BJ (cell line): Measurements from ENCODE around the gene FAM236C. TPM values are rescaled to one million over a fixed set of nuclear protein-coding genes. Genes with fewer than 3 reads are reported as not detected.
"Not testable (repeated sequence)": the region's sequence is repeated elsewhere in the genome, so short reads cannot be mapped to it uniquely, and the experiment has no call there.

Experiments
- CTCF ChIA-PET: fragments of 350-600 bp; formaldehyde crosslinking; extraction: SDS; loops from one replicate; lab custom pipeline; 2021; ENCODE audit warnings: antibody characterized with exemption, inconsistent platforms; lab: Yijun Ruan, JAX
- POLR2A ChIA-PET: fragments of 300-600 bp; sonication (Branson Sonifier 250); formaldehyde crosslinking; extraction: SDS; loops from one replicate; lab custom pipeline; 2021; ENCODE audit warnings: antibody characterized with exemption; lab: Charles Lee
- DNase-seq: peaks from one replicate; pipeline ENCODE4 v3.0.0-alpha.2; 2011; ENCODE audit warnings: low read depth
- H3K27me3 ChIP-seq: 2 replicates; pipeline ENCODE4 v1.6.0; 2011; ENCODE audit warnings: low read length; ENCODE audit not compliant: control insufficient read depth, insufficient read depth
- H3K36me3 ChIP-seq: 2 replicates; pipeline ENCODE4 v1.5.1; 2011; ENCODE audit warnings: low read length; ENCODE audit not compliant: control insufficient read depth, insufficient read depth
- H3K4me3 ChIP-seq: 2 replicates; pipeline ENCODE4 v1.5.1; 2011; ENCODE audit warnings: low read depth, mild to moderate bottlenecking, control low read depth, low read length
- polyA minus RNA-seq: library from RNA; depleted of rRNA, polyadenylated mRNA; stranded (reverse); fragments of >200 nt; gene quantifications from 2 replicates; pipeline ENCODE4 v1.2.3, GENCODE V29; 2011; rRNA and poly(A)+ RNA removed
- polyA plus RNA-seq: library from polyadenylated mRNA; depleted of rRNA; stranded (reverse); fragments of >200 nt; gene quantifications from 2 replicates; pipeline ENCODE4 v1.2.3, GENCODE V29; 2011; rRNA removed

FAM236C gene
- polyA plus RNA-seq, result not detected in 2 replicates
- not detected in 2 replicates for polyA minus RNA-seq

DNA sequence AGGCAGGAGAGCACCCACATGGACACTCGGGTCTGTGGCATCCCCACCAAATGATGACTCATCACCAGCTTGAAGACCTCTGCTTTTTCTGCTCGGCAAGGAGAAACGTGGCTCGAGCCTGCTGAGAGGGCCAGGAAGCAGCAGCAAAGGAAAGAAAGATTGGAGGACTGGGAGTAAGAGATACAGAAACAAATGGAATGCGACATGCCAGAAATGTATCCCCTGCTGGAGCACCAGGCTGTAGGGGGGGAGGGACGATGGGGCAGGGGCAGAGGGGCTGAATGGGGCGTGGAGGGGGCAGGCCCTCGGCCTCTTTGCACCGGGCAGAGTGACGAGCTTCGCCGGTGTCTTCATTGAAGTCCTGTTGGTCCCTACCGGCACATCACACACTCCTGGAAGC lies at the start of gene FAM236C:
TSS of gene FAM236C (plus strand) at position 301 of the 400 bp plus-strand sequence. CDS start 100 bp downstream, outside the sequence.
- DNase-seq, H3K4me3 ChIP-seq, H3K36me3 ChIP-seq, POLR2A ChIA-PET, H3K27me3 ChIP-seq, CTCF ChIA-PET: not testable (repeated sequence)

GRCh38 chrX:72882898-72883297 lies 29.5 kb upstream of the FAM236C start:
- DNase-seq, POLR2A ChIA-PET: not testable (repeated sequence)

GRCh38 chrX:72889740-72890139 lies 22.7 kb upstream of the FAM236C start:
- POLR2A ChIA-PET, H3K27me3 ChIP-seq, CTCF ChIA-PET, DNase-seq, H3K36me3 ChIP-seq, H3K4me3 ChIP-seq: not testable (repeated sequence)

More at GRCh38 chrX:72882898-72883297, 29.5 kb upstream of the FAM236C start:
- H3K4me3 ChIP-seq, H3K27me3 ChIP-seq, H3K36me3 ChIP-seq, CTCF ChIA-PET: not testable (repeated sequence)

GRCh38 chrX:72916096-72916495 lies 3.7 kb downstream of the FAM236C start:
- H3K27me3 ChIP-seq, H3K4me3 ChIP-seq, DNase-seq, CTCF ChIA-PET, POLR2A ChIA-PET, H3K36me3 ChIP-seq: not testable (repeated sequence)

DNA sequence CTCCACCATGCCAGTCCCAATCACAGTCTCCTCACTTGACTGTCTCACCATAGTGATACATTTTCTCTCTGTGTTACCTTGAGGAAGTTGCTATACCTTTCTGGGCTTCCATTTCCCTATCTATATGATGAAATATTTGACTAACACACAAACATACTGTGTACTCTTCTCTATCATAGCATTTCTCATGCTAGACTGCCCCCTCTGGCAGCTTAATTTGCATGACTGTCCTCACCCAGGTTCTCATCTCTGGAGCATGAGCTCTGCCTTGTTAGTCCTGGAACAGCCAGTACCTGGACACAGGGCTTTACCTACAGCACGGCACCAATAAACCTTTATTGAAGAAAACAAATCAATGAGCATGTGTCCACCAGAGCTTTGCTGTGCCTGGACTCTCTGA lies 19.9 kb downstream of the FAM236C start:
- DNase-seq, H3K4me3 ChIP-seq, H3K36me3 ChIP-seq, CTCF ChIA-PET, H3K27me3 ChIP-seq, POLR2A ChIA-PET: not testable (repeated sequence)

- H3K4me3 ChIP-seq, H3K36me3 ChIP-seq, H3K27me3 ChIP-seq, DNase-seq, CTCF ChIA-PET, POLR2A ChIA-PET: not testable (repeated sequence)
Measured at GRCh38 chrX:72936455-72936854, 24.0 kb downstream of the FAM236C start.

- H3K27me3 ChIP-seq, H3K4me3 ChIP-seq, POLR2A ChIA-PET, CTCF ChIA-PET, DNase-seq, H3K36me3 ChIP-seq: not testable (repeated sequence)
Measured at GRCh38 chrX:72936882-72937455, 24.6 kb downstream of the FAM236C start.

DNA sequence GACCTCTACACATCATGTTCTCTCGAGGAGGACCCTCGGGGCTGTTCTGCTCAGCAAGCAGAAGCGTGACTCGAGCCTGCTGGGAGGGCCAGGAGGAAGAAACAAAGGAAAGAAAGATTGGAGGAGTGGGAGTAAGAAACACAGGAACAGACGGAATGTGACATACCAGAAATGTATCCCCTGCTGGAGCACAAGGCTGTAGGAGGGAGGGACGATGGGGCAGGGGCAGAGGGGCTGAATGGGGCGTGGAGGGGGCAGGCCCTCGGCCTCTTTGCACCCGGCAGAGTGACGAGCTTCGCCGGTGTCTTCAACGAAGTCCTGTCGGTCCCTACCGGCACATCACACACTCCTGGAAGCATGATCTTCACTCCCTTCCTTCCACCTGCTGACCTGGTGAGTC lies 25.5 kb downstream of the FAM236C start, which contains the start of gene FAM236A:
TSS of gene FAM236A (plus strand) at position 301 of the 400 bp plus-strand sequence. CDS start at position 358, 57 bp downstream.
- DNase-seq, POLR2A ChIA-PET, H3K36me3 ChIP-seq, CTCF ChIA-PET, H3K4me3 ChIP-seq, H3K27me3 ChIP-seq: not testable (repeated sequence)

DNA sequence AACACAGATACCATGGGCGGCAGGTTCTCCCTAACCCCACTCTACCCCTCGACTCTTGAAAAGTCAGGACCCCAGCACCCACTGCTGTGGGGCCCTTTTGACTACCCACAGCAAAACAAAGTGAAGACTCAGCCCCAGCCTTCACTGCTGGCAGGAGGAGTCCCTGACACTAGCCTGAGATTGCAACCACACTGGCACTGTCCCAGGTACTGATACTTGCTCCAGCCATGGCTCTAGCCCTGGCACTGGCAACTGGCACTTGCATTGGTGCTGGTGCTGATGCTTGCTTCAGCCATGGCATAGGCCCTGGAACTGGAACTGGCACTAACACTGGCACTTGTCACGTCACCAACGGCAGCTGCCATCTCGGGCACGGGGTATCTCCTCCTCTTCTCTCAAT lies 29.9 kb downstream of the FAM236C start:
- CTCF ChIA-PET, H3K36me3 ChIP-seq, H3K27me3 ChIP-seq, POLR2A ChIA-PET, DNase-seq, H3K4me3 ChIP-seq: not testable (repeated sequence)

DNA sequence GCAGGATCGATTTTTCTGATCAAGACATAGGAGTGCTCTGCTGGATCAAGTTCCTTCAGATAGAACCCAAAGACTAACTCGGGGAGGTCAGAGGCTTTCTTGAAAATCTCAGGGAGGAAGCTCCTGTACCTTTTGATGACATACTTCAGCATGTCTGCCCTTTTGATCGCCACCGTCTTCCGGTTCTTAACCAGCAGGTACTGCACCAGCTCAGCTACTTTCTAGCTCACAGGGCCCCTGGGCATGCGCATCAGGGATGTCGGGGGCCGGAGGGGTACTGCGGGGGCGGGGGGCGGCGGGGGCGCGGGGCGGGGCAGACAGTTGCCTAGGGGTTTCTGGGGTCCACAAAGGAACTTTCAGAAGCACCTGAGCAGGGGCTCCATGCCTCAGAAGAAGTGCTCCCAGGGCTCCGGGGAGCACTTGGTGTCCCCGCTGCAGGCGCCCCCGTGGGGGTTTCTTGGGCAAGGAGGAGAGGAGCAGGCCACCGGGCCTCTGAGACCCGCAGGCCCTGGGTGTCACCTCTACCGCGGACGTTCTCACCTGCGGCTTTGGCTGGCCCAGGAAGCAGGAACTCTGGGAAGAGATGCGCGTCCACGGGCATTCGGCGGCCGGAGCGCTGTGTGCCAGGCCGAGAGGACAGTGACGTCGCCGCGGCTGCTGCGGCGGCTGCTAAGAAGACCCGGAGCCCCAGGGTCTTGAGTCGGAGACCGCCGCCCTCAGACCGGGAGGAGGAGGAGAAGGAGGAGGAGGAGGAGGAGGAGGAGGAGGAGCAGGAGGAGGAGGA lies 30.8 kb downstream of the FAM236C start:
- POLR2A ChIA-PET, H3K4me3 ChIP-seq, H3K27me3 ChIP-seq, DNase-seq, H3K36me3 ChIP-seq, CTCF ChIA-PET: not testable (repeated sequence)

DNA sequence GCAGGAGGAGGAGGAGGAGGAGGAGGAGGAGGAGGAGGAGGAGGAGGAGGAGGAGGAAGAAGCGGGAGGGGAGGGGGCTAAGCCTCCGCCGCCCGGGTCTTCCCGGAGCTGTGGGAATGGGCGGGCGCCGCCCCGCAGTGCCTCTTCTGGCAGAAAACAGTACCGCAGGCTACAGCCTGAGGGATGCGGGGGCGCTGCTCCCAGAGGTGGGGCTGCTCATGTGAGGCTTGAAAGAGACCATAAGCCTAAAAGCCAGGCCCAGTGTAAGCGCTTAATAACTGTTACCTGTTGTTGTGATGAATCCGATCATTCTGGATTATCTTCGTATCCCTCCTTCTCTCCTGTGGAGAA lies 31.4 kb downstream of the FAM236C start, which contains the start of gene DMRTC1:
TSS of gene DMRTC1 (minus strand) at position 19 of the 351 bp plus-strand sequence. CDS start 68,143 bp downstream, outside the sequence.
- CTCF ChIA-PET, POLR2A ChIA-PET, DNase-seq: not testable (repeated sequence)

DNA sequence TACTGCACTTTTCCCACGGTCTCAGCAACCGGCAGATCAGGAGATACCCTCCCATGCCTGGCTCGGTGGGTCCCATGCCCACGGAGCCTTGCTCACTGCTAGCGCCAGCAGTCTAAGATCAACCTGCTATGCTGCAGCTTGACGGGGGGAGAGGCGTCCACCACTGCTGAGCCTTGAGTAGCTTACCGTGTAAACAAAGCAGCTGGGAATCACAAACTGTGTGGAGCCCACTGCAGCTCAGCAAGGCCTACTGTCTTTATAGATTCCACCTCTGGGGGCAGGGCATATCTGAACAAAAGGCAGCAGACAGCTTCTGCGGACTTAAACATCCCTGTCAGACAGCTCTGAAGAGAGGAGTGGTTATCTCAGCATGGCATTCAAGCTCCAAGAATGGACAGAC lies 47.6 kb downstream of the FAM236C start:
- H3K36me3 ChIP-seq, H3K27me3 ChIP-seq, CTCF ChIA-PET, POLR2A ChIA-PET, H3K4me3 ChIP-seq, DNase-seq: not testable (repeated sequence)

More for the DNA sequence above, 31.4 kb downstream of the FAM236C start, which contains the start of gene DMRTC1:
- H3K4me3 ChIP-seq, H3K36me3 ChIP-seq, H3K27me3 ChIP-seq: not testable (repeated sequence)
